PC-9 (cell line): ENCODE data around the gene RIBC2. TPM values are rescaled to one million over a fixed set of nuclear protein-coding genes. Genes with fewer than 3 reads are reported as not detected.

ENCODE experiments used
- BruUV-seq: library from RNA; stranded (reverse); fragments of 400-500 nt; replicated peaks from 2 replicates; lab custom pipeline; 2021; lab: Mats Ljungman, UMichigan
- CTCF ChIA-PET: fragments of 300-600 bp; sonication (Branson Sonifier 250); formaldehyde crosslinking; loops from one replicate; lab custom pipeline; 2022; ENCODE audit warnings: antibody characterized with exemption; lab: Charles Lee
- POLR2A ChIA-PET: fragments of 300-600 bp; sonication (Branson Sonifier 250); formaldehyde crosslinking; loops from one replicate; lab custom pipeline; 2022; ENCODE audit warnings: antibody characterized with exemption; ENCODE audit not compliant: unreplicated experiment; lab: Charles Lee
- DNase-seq, 2 experiments: peaks; one replicate each; pipeline versions ENCODE4 v3.0.0 to v3.0.0-alpha.2; 2015 to 2022; ENCODE audit warnings: mixed read lengths in 1 of 2
- H2AFZ ChIP-seq: fragments of 200-600 bp; sonication (generic); 2 replicates; pipeline ENCODE4 v1.8.1; 2017; ENCODE audit warnings: antibody characterized with exemption
- H3F3A ChIP-seq: fragments of 200-600 bp; sonication (generic); 2 replicates; pipeline ENCODE4 v1.8.1; 2017; ENCODE audit warnings: antibody characterized with exemption, mild to moderate bottlenecking, low read depth; ENCODE audit not compliant: insufficient read depth
- H3K27ac ChIP-seq: fragments of 200-600 bp; sonication (generic); 2 replicates; pipeline ENCODE4 v1.6.1; 2016; ENCODE audit warnings: mixed run types
- H3K27me3 ChIP-seq: fragments of 200-600 bp; sonication (generic); 2 replicates; pipeline ENCODE4 v1.6.1; 2016; ENCODE audit warnings: low read depth, mixed run types; ENCODE audit not compliant: insufficient read depth
- H3K36me3 ChIP-seq: fragments of 200-600 bp; sonication (generic); 2 replicates; pipeline ENCODE4 v1.6.1; 2016; ENCODE audit warnings: low read depth, mixed run types
- H3K4me1 ChIP-seq: fragments of 200-600 bp; sonication (generic); replicated peaks from 2 replicates; pipeline ENCODE4 v1.6.1; 2016; ENCODE audit warnings: mixed run types; ENCODE audit not compliant: insufficient read depth
- H3K4me2 ChIP-seq: fragments of 200-600 bp; sonication (generic); 2 replicates; pipeline ENCODE4 v1.6.1; 2017; ENCODE audit warnings: mixed run types
- H3K4me3 ChIP-seq: fragments of 200-600 bp; sonication (generic); 2 replicates; pipeline ENCODE4 v1.6.1; 2016; ENCODE audit warnings: mixed run types
- H3K79me2 ChIP-seq: fragments of 200-600 bp; sonication (generic); 2 replicates; pipeline ENCODE4 v1.6.1; 2017; ENCODE audit warnings: low read depth, mixed run types
- H3K9me2 ChIP-seq: fragments of 200-600 bp; sonication (generic); 2 replicates; pipeline ENCODE4 v1.8.1; 2017; ENCODE audit warnings: mild to moderate bottlenecking; ENCODE audit not compliant: insufficient read depth
- H3K9me3 ChIP-seq: fragments of 200-600 bp; sonication (generic); 2 replicates; pipeline ENCODE4 v1.8.1; 2016; ENCODE audit warnings: low read depth; ENCODE audit not compliant: insufficient read depth
- H4K20me1 ChIP-seq: fragments of 200-600 bp; sonication (generic); 2 replicates; pipeline ENCODE4 v1.8.1; 2017; ENCODE audit not compliant: insufficient read depth
- EZH2 ChIP-seq: fragments of 200-600 bp; sonication (generic); IDR thresholded peaks from 2 replicates; pipeline ENCODE4 v1.8.0; 2017; ENCODE audit warnings: antibody characterized with exemption, low read depth
- intact Hi-C: fragments of 100-400 bp; cut with micrococcal nuclease; formaldehyde crosslinking; loops from one replicate; pipeline ENCODE4 v1.10.0; 2022; ENCODE audit not compliant: unreplicated experiment
- total RNA-seq: library from RNA; stranded (reverse); gene quantifications from 2 replicates; pipeline ENCODE4 v1.2.3, GENCODE V29; 2021
- TF ChIP-seq, protein P1 (sequence below): fragments of 200-600 bp; sonication (generic); conservative IDR thresholded peaks from 2 replicates; pipeline ENCODE4 v1.6.1; 2017; ENCODE audit warnings: mixed run types, antibody characterized with exemption, mild to moderate bottlenecking, moderate library complexity

Gene RIBC2
- total RNA-seq, 1 experiment from 2014 or later, result 11.0 TPM

DNA sequence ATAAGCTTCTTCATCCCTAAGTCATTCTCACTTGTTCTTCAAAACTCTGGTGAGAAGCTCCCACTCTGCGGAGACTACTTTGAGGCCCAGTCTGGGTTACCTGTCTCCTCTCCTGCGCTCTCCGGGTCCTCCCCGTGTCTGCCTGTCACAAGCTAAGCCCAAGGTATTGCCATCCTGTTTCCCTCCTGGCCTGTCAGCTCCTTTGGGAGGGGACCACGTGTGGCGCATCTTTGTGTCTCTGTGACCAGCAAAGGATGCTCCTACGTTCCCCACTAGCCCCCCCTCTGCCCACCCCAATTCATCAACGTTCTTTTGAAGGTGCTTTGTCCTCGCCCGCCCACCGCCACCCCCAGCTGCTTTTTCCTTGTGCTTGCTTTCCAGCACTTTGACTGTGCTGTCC, 57.4 kb downstream of the RIBC2 start:
- H2AFZ ChIP-seq, result no peak overlapping the region
- peaks cover 49% of the 10 kb centered on the region for H3K4me1 ChIP-seq
- CTCF ChIA-PET, result no interaction called here
- H3K4me2 ChIP-seq, result peak overlapping the region; percentile 34; the same call in 1 of the 2 replicates
- no peak for DNase-seq
- peaks cover 41% of the 10 kb centered on the region for H3F3A ChIP-seq
- peaks cover 9% of the 10 kb centered on the region; the same call in 1 of the 2 replicates for H3K9me3 ChIP-seq
- no peaks in the 10 kb centered on the region for H3K36me3 ChIP-seq
- peak overlapping the region; percentile 56 for H3K27ac ChIP-seq
- no peaks in the 10 kb centered on the region for H3K79me2 ChIP-seq
- H3K4me3 ChIP-seq, result no peak overlapping the region
- POLR2A ChIA-PET, result no interaction called here
- H3K27me3 ChIP-seq, result no peaks in the 10 kb centered on the region
- H4K20me1 ChIP-seq, result no peaks in the 10 kb centered on the region
- TF ChIP-seq, protein P1, sequence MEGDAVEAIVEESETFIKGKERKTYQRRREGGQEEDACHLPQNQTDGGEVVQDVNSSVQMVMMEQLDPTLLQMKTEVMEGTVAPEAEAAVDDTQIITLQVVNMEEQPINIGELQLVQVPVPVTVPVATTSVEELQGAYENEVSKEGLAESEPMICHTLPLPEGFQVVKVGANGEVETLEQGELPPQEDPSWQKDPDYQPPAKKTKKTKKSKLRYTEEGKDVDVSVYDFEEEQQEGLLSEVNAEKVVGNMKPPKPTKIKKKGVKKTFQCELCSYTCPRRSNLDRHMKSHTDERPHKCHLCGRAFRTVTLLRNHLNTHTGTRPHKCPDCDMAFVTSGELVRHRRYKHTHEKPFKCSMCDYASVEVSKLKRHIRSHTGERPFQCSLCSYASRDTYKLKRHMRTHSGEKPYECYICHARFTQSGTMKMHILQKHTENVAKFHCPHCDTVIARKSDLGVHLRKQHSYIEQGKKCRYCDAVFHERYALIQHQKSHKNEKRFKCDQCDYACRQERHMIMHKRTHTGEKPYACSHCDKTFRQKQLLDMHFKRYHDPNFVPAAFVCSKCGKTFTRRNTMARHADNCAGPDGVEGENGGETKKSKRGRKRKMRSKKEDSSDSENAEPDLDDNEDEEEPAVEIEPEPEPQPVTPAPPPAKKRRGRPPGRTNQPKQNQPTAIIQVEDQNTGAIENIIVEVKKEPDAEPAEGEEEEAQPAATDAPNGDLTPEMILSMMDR, result no peak
- no peak for TF ChIP-seq EZH2
- intact Hi-C loops, result no loop called here
- no TSS peak for BruUV-seq
- no peaks in the 10 kb centered on the region for H3K9me2 ChIP-seq

DNA sequence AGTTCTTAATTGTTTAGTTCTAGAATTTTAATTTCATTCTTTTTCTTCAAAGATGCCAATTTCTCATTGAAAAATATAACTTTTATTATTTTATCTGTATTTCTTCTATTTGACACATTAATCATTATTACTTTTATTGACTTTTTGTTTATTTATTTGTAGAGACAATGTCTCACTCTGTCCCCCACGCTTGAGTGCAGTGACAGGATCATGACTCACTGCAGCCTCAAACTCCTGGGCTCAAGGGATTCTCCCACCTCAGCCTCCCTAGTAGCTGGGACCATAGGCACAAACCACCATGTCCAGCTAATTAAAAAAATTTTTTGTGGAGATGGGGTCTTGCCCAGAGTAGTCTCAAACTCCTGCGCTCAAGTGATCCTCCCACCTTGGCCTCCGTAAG, 58.9 kb downstream of the RIBC2 start:
- H2AFZ ChIP-seq, result no peak overlapping the region
- H3K4me2 ChIP-seq, result no peak overlapping the region
- ChIA-PET CTCF (no interaction called here), POLR2A (no interaction called here)
- intact Hi-C loops, result no loop called here
- TF ChIP-seq EZH2, result no peak
- TF ChIP-seq, protein P1, result no peak
- no peak overlapping the region for H3K4me3 ChIP-seq
- no TSS peak for BruUV-seq
- H4K20me1 ChIP-seq, result no peaks in the 10 kb centered on the region
- H3F3A ChIP-seq, result peaks cover 38% of the 10 kb centered on the region
- H3K9me3 ChIP-seq, result peaks cover 9% of the 10 kb centered on the region; the same call in 1 of the 2 replicates
- H3K36me3 ChIP-seq, result no peaks in the 10 kb centered on the region
- no peak for DNase-seq
- H3K9me2 ChIP-seq, result no peaks in the 10 kb centered on the region
- H3K4me1 ChIP-seq, result peaks cover 64% of the 10 kb centered on the region
- H3K27ac ChIP-seq, result peak overlapping the region; percentile 56; the same call in 1 of the 2 replicates
- no peaks in the 10 kb centered on the region for H3K27me3 ChIP-seq
- no peaks in the 10 kb centered on the region for H3K79me2 ChIP-seq

DNA sequence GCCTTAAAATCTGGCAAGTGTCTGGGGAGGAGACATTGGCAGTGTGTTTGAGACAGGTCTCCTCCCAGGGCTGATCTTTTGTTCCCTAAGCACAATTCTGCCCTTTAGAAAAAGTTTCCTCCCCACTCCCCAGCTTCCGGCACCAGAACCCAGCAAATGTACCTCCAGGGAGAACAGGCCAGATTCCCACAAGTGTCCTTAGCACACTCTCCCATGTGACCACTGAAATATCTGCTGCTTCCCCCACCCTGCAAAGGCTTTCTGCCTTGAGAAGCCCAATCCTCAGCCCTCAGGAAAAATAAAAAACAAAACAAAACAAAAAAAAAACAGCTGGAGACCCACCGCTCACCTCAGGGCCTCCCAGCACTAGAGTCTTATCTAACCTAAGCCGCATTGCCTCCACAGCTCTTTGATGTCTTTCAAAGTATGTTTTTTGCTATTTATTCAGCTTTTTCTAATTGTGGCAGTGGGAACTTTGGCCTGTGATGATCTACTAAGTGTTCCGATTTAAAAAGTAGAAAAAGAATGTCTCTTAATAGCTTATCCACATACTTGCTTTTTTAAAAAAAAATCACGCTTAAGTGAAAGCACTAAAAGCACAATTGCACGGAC, 60.2 kb downstream of the RIBC2 start:
- no peak overlapping the region for H3K4me3 ChIP-seq
- H3K9me3 ChIP-seq, result no peaks in the 10 kb centered on the region
- H2AFZ ChIP-seq, result no peak overlapping the region
- no peak for DNase-seq
- no TSS peak for BruUV-seq
- no peaks in the 10 kb centered on the region for H4K20me1 ChIP-seq
- POLR2A ChIA-PET, result no interaction called here
- no peaks in the 10 kb centered on the region for H3K79me2 ChIP-seq
- peaks cover 66% of the 10 kb centered on the region for H3K4me1 ChIP-seq
- H3F3A ChIP-seq, result peaks cover 42% of the 10 kb centered on the region
- CTCF ChIA-PET, result interaction anchor here (0.6 kb wide), 1 partner anchor 9 kb away, joined by 4 read pairs; no protein-coding TSS in a partner anchor
- no peak overlapping the region for H3K27ac ChIP-seq
- intact Hi-C loops, result no loop called here
- H3K27me3 ChIP-seq, result no peaks in the 10 kb centered on the region
- no peak overlapping the region for H3K4me2 ChIP-seq
- H3K9me2 ChIP-seq, result no peaks in the 10 kb centered on the region
- H3K36me3 ChIP-seq, result no peaks in the 10 kb centered on the region
- TF ChIP-seq EZH2, result no peak
- TF ChIP-seq, protein P1, result no peak
